SHP77 (cell line): ENCODE measurements around the gene MORN1.
A peak's percentile ranks its signal among the peaks of the same experiment; 100 is the strongest.

Experiments used
- DNase-seq, 2 experiments: peaks; one replicate each; lab custom pipeline; 2025; lab: John Stamatoyannopoulos, UW

Gene MORN1

DNA sequence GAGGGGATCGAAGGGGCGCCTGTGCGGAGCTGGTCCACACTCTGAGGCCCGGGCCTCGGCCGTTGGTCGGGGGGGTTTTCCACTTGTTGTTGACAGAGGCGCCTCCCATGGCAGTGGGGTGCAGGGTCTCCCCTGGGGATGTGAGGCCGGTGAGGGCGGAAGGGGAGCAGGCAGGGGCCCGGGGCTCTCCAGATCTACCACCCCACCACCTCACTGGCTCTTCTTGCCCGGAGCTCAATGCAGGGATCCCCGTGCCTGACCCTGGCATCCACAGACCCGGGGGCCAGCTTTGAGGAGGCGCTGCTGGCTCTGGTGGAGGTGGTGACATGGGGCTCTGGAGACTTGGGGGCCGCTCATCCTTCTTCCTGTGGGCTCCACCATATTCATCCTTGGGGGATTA is 28.1 kb upstream of the MORN1 start:
- DNase-seq: no peak

DNA sequence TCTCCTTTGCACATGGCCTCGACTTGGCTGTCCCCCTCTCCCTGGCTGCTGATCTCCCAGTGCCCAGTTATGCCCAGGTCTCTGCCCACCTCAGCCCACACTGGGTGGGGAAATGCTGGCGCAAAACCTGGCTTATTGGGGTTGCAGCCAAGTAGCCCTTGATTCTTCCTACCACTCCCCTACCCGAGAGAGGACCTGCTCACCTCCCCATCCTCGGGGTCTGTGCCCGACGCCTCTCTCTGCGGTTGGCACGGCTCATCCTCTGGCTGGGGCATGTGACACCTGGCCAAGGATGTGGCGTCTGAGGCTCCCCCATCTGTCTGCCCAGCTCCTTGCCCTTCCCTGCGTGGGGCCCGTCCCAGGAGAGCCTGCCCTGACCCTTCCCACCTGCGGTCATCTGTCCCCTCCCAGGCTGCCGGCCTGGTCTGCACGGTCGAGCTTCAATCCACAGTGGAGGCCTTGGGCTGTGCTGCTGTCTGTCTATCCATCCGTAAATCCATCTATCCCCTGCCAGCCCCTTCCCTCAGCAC is 27.5 kb upstream of the MORN1 start:
- DNase-seq: no peak

DNA sequence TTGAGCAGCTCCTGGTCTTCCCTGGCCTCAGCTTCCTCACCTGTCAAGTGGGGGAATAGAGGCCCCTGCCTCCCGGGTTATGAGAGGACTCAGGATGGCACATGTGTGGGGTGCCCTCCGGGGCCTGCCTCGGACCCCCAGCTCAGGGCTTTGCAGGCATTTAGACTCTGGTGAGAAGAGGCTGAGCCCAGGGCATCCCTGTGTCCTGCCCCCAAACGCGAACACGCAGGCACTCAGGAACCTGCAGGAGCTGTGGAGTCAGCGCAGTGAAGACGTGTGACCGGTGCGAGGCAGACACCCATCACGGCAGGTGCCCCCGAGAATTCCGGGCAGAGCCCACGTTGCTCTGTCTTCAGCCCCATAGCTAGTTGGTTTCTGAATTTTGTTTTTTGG is 26.5 kb upstream of the MORN1 start:
- DNase-seq: no peak

DNA sequence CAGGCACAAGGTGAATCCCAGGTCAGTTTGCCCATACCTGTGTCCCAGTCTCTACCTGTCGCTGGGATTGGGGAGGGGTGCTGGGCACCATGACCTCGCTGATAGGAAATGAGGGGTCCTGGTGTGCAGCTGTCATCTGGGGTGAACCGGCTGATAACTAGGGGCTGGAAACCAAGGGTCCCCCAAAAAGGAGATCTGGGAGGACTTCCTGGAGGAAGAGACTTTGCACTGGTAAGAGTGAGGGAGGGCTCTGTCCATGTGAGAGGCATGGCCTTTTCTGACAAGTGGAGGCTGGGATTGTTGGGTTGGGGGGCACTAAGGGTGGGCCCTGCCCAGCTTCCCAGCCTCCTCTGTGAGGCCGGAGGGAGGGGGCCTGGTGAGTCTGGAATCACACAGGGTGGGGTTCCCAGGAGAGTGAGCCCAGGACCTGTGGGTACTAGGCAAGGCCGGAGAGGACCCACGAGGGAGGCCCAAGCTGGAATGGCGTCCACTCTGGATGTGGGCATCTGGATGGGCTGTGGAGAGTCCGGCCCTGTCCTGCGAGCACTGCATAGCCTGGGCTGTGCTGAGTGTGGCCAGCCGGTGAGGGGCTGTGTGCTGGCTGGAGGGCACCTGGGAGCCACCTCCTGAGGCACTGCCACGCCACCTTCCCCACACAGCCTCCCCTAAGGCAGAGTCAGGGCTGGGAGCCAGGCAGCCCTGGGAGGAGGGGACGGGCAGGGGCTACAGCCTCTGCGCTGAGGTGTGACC is 25.9 kb upstream of the MORN1 start:
- DNase-seq: no peak

DNA sequence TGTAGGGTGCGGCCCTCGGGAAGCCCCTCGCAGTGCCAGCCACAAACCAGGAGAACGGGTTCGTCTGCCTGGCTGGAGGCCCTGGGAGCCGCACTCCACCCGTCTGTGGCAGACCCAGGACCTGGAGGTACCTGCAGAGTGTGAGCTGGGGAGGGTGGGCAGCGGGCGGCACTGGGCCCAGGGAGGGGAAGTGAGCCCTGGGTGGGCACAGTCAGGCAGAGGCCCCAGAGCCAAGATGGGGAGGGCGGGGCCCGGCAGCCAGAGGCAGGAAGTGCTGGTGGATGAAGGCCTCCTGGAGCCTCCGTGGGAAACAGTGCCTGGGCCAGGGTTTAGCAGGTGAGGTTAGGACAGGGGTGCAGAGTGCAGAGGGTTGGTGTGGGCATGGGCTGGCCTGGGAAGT is 25.0 kb upstream of the MORN1 start:
- DNase-seq: no peak

DNA sequence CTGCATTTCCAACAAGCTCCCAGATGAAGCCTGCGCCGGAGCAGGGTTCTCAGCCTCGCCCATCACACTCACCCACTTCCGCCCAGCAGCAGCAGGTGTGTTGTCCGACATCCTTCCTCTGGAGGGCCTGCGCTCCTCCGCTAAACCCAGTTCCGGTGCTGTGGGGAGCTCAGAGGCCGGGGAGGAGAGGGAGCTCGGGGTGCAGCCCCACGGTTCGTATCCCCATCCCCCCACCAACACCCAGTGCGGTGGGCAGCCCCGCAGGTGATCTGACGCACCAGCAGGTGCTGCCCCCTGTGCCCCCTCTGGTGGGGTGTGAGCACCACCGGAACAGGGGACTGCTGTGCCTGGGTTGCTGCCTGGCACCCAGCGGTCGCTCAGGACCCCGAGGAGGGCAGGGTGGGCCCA is 24.5 kb upstream of the MORN1 start:
- DNase-seq: peak; percentile 42 to 66

DNA sequence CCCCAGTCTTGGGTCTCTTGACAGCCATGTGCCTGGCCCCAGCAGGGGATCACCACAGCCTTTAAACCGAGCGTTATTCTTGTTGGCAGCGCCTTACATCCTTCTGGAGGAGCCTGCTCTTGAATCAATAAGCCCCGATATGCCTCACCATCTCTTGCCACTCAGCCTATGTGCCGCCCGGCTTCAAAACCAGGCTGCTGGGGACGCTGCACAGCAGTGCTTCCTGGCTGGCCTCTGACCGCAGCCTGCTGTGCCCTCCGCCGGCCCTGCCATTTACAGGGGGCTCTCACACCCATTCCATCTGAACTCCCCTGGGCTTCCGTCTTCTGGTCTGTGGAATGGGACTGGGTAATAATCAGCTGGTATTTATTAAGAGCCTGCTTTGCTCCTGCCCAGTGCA is 24.0 kb upstream of the MORN1 start:
- no peak for DNase-seq

DNA sequence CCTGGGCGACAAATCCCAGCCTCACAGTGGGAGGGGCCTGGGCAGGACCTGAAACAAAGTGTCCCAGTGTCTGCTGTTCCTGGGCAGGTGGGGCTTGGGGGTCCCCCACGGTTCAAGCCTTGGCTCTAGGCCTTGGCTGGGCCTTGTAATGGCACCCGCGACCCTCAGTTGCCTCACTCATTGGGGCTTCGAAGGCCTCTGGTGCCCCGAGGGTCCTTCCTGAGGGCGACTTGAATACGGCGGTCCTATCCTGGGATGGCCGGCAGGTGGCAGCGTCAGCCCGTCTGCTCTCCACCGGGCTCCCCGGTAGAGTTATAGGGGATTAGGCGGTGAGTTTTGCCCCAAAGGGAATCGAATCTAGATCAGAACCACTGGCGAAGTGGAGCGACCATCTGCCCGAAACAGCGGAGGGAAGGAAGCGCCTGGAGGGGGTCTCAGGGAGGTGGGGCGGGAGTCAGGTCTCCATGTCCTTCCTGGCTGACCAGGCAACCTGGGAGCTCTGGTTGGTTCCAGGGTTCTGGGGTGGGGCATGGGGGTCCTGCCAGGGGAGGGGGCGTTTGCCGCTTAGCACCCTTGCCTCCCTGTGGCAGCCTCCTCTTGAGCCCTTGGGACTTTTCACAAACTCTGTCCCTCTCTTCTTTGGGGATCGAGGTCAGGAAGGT is 23.1 kb upstream of the MORN1 start:
- peak; percentile 15 to 62 for DNase-seq

DNA sequence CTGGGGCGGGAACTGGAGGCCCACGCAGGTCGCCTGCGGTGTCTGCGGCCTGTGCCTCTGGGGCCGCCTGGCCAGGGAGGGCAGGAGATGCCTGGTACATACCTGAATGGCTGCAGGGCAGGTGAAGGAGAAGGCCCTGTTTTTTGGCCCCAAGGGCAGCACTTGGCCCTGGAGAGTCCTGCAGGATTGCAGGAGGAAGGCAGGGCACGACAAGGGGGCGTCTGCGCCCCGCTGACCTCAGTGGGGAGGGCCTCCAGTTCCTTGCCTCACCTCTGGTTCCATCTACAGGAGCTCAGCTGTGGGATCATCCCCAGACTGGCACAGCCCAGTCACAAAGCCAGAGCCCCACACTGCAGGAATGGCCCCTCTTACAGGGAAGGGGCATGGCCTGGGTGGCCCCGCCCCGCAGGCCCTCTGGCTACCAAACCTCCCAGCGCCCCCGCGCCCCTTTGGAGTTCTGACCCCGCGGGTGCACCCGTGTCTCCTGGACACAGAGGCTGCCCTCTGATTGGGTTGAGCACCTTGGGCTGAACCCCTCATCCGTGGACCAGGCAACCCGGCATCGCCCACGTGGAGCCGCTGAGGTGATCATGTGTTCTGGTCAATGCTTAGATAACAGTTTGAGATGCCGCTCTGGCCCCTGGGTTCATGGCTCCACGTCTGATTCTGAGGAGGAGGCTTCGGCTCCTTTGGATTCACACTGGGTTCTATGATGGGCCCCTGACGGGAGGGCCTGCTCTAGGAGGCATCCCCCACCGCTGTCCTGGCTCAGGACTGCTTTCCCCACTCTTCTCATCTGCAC is 22.3 kb upstream of the MORN1 start:
- DNase-seq: no peak

DNA sequence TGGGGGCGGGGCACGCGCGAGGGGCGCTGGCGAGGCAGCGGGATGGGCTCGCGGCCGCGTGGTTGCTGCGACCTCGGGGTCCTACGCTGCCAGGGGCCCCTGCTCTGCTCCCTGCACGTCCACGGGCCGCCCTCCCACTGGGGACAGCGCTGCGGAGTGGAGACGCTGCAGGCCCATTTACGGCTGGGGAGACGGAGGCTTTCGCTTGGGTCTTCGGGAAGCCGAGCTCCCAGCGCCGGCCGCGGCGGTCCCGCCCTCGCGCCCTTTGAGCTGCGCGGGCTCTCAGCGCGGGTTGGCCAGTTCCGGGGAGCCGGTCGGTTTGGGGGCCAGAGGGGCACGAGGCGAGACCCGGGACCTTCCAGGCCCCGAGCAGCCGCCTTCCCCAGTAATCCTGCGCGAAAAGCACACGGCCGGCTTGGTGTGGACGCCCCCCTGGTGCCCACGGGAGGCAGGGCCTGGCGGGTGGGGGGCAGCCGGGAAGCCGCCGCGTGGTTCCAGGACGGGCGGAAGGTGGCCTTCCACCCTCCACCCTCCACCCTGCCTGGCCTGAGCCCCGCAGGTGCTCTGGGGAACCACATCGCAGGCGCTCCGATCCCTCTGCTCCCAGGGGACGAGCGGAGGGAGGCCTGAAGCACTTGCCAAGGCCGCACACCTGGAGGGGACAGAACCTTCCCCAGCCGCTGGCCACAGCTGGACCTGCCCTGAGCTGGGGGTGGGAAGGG is 21.6 kb upstream of the MORN1 start:
- DNase-seq: peak in 1 of 2 experiments; percentile 56

DNA sequence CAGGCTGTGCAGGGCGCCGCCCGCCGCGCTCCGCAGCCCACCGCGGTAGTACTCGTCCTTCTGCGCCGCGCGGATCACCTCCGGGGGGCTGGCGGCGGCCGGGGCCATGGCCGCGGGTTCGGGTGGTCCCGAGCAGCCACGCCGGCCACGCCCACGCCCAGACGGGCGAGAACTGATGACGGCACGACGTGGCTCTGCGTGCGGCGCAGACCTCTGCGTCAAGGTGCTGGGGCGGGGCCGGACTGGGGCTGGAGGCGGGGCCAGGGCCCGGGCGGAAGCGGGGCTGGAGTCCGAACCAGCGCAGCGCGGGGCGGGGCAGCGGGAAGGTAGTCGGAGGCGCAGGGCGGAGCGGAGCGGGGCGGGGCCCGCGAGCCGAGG is 21.0 kb upstream of the MORN1 start, which contains the start of gene PEX10:
Gene PEX10, minus strand, starts transcription at position 170 of the 378 bp plus-strand sequence. Its CDS starts 62 bp downstream, at position 108.
- peak; percentile 88 to 93 for DNase-seq

DNA sequence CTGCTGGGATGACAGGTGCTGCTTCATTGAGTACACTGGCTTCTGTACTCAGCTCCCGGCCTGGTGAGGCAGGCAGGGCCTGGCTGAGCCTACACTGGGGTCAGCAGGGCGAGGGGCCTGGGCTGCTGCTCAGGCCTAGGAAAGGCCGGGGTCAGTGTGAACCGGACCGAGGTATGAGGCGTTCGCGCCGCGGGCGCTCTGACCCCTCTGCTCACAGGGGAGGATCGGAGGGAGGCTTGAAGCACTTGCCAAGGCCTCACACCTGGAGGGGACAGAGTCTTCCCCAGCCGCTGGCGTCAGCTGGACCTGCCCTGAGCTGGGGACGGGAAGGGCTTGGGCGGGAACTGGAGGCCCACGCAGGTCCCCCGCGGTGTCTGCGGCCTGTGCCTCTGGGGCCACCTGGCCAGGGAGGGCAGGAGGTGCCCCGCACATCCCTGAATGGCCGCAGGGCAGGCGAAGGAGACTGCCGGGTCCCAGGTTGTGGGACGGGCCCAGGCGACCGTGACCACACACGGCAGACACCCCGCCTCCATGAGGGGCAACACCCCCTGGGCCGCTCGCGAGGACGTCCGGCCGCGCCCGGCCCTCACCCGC is 20.5 kb upstream of the MORN1 start:
- DNase-seq: no peak

DNA sequence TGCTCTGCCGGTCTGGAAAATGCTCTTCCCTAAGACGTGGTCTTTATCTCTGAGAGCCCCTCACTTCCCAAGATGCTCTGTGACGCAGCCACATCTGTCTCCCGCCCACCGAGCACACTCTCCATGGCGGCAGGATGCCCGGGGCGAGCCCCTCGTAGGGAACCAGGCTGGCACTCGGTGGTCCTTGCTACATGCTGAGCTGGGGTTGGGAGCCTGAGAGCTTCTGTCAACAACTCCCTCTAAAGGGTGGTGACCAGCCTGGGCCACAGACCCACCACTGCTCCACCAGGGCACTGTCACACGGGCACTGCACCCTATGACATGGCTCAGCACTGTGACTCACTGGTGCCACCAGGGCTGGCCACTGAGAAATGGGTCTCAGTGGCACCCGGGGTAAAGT is 18.4 kb upstream of the MORN1 start:
- DNase-seq: no peak

DNA sequence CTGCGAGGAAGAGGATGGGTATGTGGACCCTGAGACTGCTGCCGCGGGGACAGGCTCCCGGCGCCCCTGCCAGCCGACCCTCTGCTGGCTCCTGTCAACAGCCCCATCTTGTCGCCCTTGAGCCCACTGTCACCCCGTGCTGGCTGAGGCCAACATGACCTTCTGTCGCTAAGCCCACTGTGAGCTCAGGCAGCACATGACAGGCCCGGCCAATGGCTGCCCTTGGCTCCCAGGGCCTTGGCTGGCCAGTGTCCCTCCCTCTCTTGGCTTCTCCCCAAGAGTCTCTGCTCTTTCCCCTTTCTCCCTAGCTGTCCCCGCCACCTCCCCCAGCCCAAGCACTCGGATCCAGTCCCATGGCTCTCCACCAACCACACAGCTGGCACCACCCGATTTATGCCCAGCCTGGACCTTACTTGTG is 17.5 kb upstream of the MORN1 start:
- no peak for DNase-seq

DNA sequence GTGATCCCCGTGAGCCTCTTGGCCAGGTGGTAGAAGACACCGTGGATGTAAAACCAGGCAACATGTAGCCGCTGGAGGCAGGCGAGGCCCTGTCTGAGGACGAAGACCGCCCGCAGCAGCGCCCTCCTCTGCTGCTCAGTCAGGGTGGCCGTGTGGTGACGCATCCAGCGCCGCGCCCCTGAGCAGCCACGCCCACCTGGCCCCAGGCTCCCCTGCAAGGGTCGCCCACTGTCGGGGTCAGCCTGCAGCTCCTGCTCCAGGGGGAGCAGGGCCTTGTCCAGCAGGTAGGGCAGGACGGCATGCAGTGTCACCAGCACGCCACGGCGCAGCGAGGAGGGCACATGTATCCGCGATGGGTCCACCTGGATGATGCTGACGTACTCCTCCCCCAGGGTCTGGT is 17.1 kb upstream of the MORN1 start:
- DNase-seq: no peak

DNA sequence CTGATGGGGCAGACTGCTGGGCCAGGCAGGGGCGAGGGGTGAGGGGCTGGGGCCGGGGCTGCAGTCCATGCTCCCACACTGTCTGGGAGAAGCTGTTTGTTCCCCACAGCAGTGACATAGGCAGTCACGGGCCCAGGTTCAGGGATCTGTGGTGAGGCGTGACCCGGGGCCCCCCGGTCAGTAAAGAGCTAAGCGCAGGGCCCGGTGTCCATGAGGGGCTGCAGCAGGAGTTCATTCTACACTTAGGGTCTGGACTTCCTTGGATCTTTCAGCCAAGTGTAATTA is 16.6 kb upstream of the MORN1 start:
- DNase-seq: no peak

DNA sequence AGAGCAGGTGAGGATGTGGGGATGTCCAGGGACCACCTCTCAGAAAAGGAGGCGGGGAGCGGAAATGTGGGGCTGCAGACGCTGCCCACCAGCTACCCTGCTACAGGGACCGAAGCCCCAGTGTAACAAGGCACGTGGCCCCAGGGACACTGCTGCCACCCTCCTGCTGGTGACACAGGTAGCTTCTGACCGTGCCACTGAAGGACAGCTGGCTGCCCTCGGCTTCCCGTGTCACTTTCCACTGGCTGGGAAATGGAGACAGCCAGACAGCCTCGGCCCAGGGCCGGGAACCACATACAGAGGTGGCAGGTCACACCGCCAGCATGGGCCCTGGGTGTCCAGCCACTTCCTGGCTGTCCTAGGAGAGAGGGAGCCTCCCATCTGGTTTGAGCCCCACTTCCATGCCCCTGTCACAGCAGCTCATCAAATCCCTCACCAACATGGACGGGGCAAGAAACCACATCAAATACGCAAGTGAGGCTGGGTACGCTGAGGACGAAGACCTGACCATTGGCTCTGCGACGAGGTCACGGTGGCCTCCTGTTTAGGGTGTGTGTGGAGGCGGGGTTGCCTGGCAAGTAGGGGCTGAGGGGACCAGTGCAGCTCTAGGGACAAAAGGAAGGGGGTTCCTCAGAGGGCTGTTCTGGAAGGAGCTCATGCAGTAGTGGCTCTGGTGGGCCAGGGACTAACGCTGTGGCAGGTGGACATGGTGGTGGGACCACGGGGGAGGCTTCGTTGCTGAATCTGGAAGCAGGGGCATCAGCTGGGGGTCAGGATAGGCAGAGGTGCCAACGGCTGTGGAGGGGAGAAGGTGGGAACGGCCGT is 16.0 kb upstream of the MORN1 start:
- no peak for DNase-seq

DNA sequence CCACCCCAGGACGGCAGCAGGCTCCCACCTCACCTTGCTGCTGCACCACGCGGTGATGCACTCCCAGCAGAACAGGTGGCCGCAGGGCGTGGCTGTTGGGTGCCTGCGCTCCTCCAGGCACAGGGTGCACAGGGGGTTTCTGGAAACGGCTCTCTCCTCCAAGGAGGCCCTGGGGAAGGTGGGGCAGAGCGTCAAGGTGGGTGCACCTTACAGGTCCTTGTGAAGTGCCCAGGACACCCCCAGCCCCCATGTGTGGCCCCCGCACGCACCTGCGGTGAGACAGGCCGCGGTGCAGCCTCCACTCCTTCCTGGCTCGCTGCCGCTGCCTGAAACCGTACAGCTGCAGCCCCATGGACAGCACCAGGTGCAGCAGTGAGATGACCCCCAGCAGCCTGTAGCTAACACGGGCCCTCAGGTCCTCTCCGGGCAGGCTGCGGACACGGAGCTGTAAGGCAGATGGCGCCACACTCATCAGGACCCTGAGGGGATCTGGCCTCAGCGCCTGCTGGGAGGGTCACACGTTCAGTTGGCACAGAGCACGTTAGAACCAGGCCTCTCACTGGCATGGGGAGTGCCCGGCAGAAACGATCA is 15.2 kb upstream of the MORN1 start:
- peak; percentile 48 to 71 for DNase-seq

DNA sequence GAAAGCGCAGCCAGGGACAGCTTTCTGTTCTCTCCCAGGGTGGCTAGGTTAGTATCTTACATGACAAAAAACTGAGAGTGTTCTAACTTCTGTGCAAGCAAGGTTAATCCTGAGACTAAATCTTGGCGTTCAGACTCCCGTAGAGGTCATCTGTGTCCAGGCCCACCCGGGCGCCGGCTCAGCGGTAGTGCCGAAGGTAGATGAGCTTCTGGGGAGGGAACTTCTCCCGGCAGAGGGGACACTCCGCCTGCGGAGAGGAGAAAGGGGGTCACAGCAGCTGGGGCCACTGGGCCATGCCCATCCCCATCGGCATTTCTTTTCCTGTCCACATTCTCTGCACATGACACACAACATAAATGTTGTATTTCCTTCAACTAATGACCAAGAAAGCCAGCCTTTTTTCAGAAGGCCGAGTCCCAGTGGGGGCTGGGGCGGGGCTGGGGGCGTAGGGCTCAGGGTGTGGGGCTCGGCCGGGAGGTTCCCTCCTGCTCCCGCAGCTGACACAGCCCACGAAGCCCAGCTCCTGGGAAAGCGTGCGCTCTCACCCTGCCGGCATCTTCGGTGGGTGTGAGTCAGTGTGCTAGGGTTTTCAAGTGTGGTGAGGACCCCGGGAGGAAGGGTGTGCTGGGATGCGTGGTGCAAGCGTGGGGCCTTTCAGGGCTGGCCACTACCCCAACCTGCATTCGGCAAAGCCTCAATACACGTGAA is 14.4 kb upstream of the MORN1 start:
- DNase-seq: no peak
